ENCODE measurements around the gene TLE1. TPM values are rescaled to one million over a fixed set of nuclear protein-coding genes. Genes with fewer than 3 reads are reported as not detected.

The TLE1 gene
- total RNA-seq, 1 donor from 2014 or later = 75.1 TPM

DNA sequence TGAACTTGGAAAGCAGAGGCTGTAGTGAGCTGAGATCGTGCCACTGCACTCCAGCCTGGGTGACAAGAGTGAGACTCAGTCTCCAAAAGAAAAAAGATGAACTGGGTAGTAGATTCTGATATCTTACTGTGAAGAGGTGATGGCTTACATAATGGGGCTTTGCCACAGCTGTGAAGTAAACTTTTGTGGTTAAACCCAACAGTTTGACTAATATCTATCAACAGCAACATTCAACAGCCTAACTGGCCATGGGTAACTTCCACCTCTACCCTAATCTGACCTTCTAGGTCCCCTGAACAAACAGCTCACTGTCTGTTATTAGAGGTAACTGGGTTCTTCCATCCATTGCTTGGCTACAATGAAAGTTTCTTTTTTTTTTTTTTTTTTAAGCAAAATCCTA is 52.1 kb downstream of the TLE1 start:
- no peaks in the 10 kb centered on the region for H3K4me1 ChIP-seq
- H3K36me3 ChIP-seq = peaks cover 0 to 6% of the 10 kb centered on the region in 2 donors
- H3K27ac ChIP-seq = no peak overlapping the region
- H3K27me3 ChIP-seq = no peaks in the 10 kb centered on the region
- no peak for DNase-seq (ENCODE audit: extremely low spot score in 2 of 2)
- no peaks in the 10 kb centered on the region for H3K9me3 ChIP-seq
- no peak overlapping the region for H3K4me3 ChIP-seq
- no peak for TF ChIP-seq POLR2A (IDR thresholded peaks at IDR 0.05)
- TF ChIP-seq POLR2AphosphoS5 (IDR thresholded peaks at IDR 0.05; ENCODE audit: insufficient read depth in 1 of 2, low read depth in 1 of 2) = no peak
- TF ChIP-seq, protein P1, sequence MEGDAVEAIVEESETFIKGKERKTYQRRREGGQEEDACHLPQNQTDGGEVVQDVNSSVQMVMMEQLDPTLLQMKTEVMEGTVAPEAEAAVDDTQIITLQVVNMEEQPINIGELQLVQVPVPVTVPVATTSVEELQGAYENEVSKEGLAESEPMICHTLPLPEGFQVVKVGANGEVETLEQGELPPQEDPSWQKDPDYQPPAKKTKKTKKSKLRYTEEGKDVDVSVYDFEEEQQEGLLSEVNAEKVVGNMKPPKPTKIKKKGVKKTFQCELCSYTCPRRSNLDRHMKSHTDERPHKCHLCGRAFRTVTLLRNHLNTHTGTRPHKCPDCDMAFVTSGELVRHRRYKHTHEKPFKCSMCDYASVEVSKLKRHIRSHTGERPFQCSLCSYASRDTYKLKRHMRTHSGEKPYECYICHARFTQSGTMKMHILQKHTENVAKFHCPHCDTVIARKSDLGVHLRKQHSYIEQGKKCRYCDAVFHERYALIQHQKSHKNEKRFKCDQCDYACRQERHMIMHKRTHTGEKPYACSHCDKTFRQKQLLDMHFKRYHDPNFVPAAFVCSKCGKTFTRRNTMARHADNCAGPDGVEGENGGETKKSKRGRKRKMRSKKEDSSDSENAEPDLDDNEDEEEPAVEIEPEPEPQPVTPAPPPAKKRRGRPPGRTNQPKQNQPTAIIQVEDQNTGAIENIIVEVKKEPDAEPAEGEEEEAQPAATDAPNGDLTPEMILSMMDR (IDR thresholded peaks at IDR 0.05) = no peak
- intact Hi-C loops (cut with DNase I) = no loop called here

DNA sequence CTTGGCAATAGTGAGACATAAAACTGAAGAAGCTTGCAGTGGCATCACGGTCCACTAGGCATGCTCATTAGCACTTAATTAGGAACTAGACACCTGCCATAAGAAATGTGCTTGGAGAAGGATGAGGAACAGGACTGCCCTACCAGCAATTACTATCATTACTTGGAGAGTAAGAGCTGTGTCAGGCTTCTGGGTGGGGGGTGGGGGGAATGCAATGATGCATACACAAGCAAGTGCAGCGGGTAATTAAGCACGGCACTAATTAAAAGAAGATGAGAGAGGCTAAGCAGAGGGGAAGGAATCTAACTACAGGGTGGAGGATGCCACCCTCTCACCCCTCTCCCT is 53.1 kb downstream of the TLE1 start:
- Histone ChIP-seq H3K27ac (no peak overlapping the region), H3K36me3 (peaks cover 0 to 15% of the 10 kb centered on the region in 2 donors), H3K27me3 (no peaks in the 10 kb centered on the region), H3K4me3 (no peak overlapping the region), H3K9me3 (no peaks in the 10 kb centered on the region), H3K4me1 (no peaks in the 10 kb centered on the region)
- intact Hi-C loops (cut with DNase I) = no loop called here
- no peak for DNase-seq (ENCODE audit: extremely low spot score in 2 of 2)
- no peak for TF ChIP-seq POLR2AphosphoS5 (IDR thresholded peaks at IDR 0.05; ENCODE audit: insufficient read depth in 1 of 2, low read depth in 1 of 2)
- TF ChIP-seq, protein P1 (IDR thresholded peaks at IDR 0.05) = no peak
- TF ChIP-seq POLR2A (IDR thresholded peaks at IDR 0.05) = no peak

DNA sequence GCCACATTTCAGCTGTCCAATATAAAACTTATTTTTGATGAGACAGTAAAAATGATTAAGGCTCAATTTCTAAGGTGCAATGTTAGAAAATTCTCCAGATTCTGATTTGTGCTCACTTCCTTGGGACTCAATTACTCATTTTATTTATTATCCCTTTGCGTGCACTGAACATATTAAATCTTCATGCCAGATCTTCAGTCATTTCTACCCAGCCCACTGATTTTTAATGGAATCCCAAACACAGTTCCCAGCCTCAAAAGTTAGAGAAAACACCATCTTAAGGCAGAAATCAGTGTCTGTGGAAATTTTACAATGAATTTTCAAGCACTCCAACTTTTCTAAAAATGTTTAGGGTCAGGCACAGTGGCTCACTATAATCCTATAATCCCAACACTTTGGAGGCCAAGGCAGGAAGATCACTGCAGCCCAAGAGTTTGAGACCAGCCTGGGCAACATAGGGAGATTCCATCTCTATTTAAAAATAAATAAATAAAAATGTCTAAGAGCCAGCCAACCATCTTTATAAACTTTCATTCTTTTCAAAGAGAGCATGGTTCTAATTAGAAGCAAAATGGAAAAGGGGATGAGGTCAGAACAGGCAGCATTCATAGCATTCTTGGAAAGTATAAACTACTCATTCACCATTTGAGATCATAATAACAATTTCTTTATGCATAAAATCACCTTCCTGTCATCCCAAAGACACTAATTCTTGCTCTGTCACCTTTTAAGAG is 53.7 kb downstream of the TLE1 start:
- Histone ChIP-seq H3K4me3 (no peak overlapping the region), H3K4me1 (no peaks in the 10 kb centered on the region), H3K36me3 (peaks cover 0 to 19% of the 10 kb centered on the region in 2 donors), H3K27me3 (no peaks in the 10 kb centered on the region), H3K9me3 (no peaks in the 10 kb centered on the region), H3K27ac (no peak overlapping the region)
- intact Hi-C loops (cut with DNase I) = no loop called here
- TF ChIP-seq POLR2A (IDR thresholded peaks at IDR 0.05) (no peak), POLR2AphosphoS5 (IDR thresholded peaks at IDR 0.05; ENCODE audit: insufficient read depth in 1 of 2, low read depth in 1 of 2) (no peak)
- TF ChIP-seq, protein P1 (IDR thresholded peaks at IDR 0.05) = no peak
- DNase-seq (ENCODE audit: extremely low spot score in 2 of 2) = no peak

DNA sequence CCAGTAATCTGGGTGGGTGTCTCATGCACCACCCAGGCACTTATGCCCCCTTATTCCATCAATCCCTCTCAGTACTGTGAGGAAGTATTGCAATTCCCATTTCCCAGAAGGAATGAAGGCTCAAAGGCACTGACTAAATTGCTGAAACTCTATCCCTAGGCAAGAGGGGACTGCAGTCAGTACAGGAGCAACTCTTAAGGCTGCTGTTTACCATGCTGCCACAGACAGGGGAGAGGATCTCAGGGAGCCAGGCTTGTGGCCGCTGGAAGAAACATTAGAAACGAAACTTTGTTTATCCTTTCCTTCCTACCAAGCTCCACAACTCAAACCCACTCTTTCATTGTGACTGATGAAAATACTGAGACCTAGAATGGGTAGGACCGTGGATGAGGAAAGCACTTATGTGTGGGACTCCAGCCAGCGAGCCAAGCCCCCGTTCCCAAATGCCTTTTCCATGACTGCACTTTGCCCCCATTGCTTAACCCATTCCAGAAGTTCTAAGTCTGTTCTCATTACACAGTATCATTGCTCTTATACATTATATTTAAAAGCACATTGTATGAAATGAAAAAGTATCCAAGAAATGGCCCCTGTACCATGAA is 54.3 kb downstream of the TLE1 start:
- H3K27me3 ChIP-seq = no peaks in the 10 kb centered on the region
- TF ChIP-seq, protein P1 (IDR thresholded peaks at IDR 0.05) = no peak
- TF ChIP-seq POLR2A (IDR thresholded peaks at IDR 0.05) (no peak), POLR2AphosphoS5 (IDR thresholded peaks at IDR 0.05; ENCODE audit: insufficient read depth in 1 of 2, low read depth in 1 of 2) (no peak)
- no peaks in the 10 kb centered on the region for H3K4me1 ChIP-seq
- no peak overlapping the region for H3K4me3 ChIP-seq
- DNase-seq (ENCODE audit: extremely low spot score in 2 of 2) = no peak
- H3K27ac ChIP-seq = no peak overlapping the region
- intact Hi-C loops (cut with DNase I) = loop anchor here (1.0 kb wide), 1 partner anchor 12 kb away; no protein-coding TSS in a partner anchor
- H3K9me3 ChIP-seq = no peaks in the 10 kb centered on the region
- H3K36me3 ChIP-seq = peaks cover 0 to 19% of the 10 kb centered on the region in 2 donors
